NCI-H82 treated with DMSO at 0.1 percent for 48 hours (cell line): ENCODE measurements around the gene PFDN1.

Source experiments
- DNase-seq: peaks from one replicate; lab custom pipeline; 2025; ENCODE audit not compliant: unreplicated experiment; lab: John Stamatoyannopoulos, UW

PFDN1 gene

DNA sequence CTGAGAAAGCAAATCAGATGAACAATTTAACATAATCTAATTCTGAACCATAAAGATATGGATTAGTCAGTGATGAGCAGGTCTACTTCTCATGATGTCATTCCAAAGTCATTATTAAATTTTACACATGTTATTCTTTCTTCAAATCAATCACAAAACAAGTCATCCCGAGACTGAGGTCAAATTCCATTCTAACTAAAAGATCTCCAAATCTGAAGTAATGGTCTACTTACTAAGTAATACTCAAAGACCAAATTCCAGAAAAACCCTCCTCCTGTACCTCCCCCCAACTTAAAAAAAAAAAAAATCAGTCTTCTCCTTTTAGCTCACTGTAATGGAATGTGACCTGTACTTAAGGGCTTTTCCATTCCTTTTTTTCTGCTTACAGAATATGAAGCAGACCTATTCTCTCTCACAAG is 4.7 kb downstream of the PFDN1 start:
- no peak for DNase-seq

DNA sequence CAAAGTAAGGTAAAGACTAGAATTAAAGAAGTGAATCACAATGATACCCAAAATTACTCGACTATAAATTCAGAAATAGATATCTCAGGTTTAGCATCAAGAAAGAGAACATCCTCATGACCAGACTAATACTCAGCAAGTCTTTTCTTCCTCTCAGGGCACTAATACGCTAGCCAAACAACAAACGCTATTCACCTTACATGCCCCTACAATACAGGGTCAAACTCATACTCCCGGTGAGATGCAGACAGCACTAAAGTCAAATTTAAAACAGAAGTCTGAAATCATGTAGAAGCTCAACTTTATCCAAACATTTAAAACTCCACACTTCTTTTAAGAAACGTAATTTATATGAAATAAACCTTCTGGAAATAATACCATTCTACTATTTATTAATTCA is 5.6 kb downstream of the PFDN1 start:
- DNase-seq, result no peak

DNA sequence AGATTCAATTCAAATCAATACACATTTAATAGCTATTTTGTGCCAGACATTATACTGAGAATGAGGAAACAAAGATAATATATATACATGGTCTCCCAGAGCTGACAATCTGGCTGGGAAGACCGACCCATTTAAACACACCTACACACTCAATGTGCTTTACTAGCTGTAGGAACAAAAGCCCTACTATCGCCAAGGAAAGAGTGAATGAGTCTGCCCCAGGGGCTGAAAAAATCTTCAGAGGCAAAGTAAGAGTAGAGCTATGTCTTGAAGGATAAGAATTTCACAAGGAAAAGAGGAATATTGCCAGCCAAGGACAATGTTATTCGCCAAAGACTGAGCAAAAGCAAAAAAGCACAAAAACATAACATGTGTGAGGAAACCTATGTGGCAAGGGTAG is 6.6 kb downstream of the PFDN1 start:
- DNase-seq, result no peak

GRCh38 chr5:140295414-140295813 is 7.5 kb downstream of the PFDN1 start:
- no peak for DNase-seq

DNA sequence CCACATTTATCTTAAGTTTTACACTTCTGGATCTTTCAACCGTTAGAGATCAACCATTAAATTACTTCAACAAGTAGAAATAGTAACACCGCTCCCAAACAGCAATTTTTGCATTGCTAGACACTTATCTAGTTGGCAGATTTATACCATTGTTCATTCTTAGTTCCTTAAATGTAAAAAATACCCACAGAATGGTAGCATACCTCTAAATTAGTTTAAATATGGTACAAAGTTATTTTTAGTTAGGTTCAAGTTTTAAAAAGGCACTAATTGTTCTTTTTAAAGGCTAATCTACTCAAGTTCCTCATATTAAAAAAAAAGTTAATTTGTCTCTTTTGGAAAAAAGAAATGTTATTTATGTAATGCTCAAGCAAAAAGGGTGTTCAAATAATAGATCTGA is 8.1 kb downstream of the PFDN1 start:
- no peak for DNase-seq

GRCh38 chr5:140293849-140294100 is 9.1 kb downstream of the PFDN1 start:
- no peak for DNase-seq

DNA sequence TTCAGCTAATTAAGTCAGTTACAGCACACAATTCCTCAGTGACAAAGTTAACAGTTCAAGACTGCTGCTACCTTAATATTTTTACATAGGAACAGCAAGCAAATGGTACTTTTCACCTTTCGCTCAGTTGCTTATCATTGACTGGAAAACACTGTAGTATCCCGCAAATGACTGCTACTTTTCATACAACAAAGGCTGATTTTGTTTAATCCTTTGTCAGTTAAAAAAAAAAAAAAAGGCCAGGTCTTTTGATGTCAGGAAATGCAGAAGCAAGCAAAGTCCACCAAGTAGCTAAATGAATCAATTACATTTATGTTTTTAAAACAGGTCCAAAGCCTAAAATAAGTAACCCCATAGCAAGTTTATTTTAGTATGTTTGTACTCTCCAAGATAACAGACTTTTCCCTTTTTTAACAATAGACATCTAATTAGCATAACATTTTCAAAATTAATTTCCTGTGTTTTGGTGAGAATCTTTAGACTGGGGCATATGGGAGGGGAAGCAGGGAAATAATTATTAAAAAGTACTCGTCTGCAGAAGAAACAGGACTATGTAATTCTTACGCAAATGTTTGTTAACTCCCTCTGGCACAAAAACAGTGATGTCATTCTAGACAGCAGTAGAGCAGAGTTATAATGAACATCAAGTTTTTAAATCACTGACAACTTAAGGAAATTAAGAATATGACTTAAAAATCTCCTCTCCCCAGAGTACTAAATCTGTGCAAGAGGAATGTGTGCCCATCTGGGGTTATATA is 9.6 kb downstream of the PFDN1 start:
- DNase-seq, result no peak

GRCh38 chr5:140292212-140293036 is 10.5 kb downstream of the PFDN1 start:
- no peak for DNase-seq

- DNase-seq, result no peak
Observed at GRCh38 chr5:140287801-140288521, 14.9 kb downstream of the PFDN1 start.

- DNase-seq, result no peak
Observed at GRCh38 chr5:140286424-140286823, 16.5 kb downstream of the PFDN1 start.

- DNase-seq, result no peak
Observed at GRCh38 chr5:140284013-140284412, 18.9 kb downstream of the PFDN1 start.

DNA sequence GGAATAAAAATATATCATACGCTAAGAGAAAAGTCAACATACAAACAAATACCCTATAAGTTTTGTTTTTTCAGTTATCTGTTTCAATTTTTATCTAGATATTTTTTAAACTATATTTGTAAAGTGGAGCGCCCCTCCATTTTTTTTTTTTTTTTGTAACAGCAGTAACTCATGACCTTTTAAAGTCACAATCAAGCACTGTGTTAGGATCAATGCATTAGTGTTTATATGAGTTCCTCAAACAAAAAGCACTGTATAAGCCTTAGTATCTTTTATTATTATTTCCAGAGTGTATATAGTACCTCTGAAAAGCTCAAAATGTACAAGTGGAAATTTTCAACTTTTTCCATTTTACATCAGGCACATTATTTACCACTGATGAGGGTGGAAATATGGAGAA is 20.6 kb downstream of the PFDN1 start:
- DNase-seq, result no peak

DNA sequence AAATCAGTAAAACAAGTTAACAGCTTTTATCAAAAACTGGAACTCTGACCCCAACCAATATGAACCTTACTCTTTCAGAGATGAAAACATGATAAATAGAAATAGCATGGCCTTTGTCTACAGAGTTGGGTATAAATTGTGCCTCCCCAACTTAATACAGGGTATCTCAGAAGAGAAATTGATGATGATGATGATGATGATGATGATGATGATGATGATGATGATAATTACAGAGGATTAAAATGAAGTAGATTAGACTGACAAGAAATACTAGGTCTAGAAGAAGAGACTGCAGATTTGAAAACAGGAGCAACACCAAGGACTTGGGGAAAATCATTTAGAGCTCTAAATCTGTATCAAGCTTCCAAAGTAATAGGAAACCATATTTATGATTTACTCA is 27.1 kb downstream of the PFDN1 start:
- no peak for DNase-seq

DNA sequence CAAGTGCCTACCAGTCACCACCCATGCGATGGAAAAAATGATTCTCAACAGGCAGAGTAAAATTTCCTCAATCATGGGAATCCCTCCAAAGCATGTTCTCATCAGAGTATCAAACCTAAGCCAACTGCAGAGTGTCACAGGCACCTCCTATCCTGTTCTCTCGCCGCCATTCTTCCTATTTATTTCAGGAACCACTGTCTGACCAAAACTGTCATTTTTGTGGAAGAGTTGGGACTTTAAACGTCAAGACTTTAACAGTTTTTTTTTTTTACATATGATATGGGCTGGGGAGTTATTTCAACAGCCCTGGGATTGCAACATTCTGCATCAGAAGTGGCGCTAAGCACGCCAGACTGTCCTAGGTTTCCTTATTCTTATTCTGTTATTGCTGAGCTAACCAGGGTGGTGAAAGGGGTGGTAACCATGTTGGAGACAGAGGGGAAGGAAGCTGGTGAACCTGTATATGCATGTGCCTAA is 29.5 kb downstream of the PFDN1 start:
- DNase-seq, result no peak

DNA sequence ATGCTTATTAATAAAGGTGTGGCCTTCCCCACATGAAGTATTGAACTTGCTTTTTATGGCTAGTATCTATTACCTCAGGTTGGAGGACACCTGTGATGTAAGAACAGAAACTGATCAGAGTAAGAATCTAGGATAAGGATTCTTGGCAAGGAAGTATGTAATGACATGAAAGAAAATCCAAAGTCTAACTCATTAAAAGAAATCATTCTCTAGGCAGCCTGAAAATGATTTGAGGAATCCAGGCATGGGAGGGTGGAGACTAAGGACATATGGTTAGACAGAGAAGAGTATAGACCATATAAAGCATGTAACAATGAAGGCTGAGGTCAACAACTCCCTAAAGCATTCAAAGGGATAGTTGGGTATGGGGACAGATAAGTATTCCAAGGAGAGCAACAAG is 32.9 kb downstream of the PFDN1 start:
- no peak for DNase-seq

GRCh38 chr5:140267559-140268018 is 35.3 kb downstream of the PFDN1 start:
- DNase-seq, result no peak

GRCh38 chr5:140267201-140267540 is 35.7 kb downstream of the PFDN1 start:
- no peak for DNase-seq

GRCh38 chr5:140266471-140267200 is 36.3 kb downstream of the PFDN1 start:
- DNase-seq, result no peak

DNA sequence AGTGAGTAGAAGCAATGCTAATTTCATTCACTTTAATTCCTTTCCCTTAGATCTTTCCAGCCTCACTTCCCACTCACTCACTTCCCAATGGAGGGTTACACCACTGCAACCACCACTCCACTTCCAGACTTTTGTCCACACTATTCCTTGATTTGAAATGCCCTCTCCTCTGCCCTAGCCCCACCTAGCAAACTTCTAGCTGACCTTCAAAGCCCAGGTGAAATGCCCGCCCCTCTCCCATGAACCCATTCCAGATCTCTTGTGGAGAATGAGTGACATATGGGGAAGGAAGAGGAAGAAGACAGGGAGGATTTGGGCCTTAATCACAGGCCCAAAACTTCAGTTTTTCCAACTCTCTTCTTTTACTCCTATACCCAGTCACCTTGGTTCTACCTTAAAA is 37.1 kb downstream of the PFDN1 start:
- no peak for DNase-seq

DNA sequence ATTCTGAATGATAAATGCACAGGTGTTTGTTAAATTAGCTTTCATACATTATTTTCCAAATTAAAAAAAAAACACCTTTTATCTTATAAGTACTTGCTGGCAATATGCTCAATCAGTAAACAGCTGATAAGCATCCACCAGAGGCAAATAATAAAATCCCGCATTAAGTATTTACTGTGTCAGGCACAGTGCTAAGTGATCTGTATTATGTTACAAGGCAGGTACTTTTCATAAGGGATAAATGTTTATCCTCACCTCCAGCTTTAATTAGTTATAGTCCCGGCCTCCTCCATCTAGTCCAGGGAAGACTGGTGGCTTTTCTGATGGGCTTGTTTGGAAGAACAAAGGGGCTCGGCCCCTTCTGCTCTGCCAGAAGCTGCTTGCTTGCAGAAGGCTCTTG is 40.1 kb downstream of the PFDN1 start:
- no peak for DNase-seq

- DNase-seq, result no peak
Observed at GRCh38 chr5:140262221-140262620, 40.7 kb downstream of the PFDN1 start.
